ENCODE measurements around the gene OR2T1.

Gene OR2T1, protein sequence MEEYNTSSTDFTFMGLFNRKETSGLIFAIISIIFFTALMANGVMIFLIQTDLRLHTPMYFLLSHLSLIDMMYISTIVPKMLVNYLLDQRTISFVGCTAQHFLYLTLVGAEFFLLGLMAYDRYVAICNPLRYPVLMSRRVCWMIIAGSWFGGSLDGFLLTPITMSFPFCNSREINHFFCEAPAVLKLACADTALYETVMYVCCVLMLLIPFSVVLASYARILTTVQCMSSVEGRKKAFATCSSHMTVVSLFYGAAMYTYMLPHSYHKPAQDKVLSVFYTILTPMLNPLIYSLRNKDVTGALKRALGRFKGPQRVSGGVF

DNA sequence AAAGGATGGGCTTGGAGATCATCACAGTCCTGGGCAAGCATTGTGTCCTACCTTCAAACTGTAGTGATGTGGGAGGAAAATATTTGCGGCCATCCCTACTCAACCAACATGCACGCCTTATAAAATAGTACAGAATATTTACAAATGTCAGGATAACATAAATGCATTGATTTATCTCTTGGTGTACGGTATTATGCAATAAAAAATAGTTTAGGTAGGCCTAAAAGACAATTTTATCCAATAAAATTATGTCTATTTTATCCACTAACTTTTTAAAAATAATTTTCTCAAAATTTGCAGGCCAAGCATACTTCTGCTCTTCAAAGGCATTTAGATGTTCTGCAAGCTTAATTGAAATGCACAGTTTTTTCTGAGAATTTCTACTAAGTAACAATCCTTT lies at the start of gene OR2T1:
OR2T1 (plus strand) TSS at position 301 of the 400 bp plus-strand sequence. CDS start 3,100 bp downstream, outside the sequence.
- ChIA-PET CTCF (interaction anchor here (1.2 kb wide), 1 partner anchor 403 kb away, joined by 3 read pairs; no protein-coding TSS in a partner anchor), POLR2A (no interaction called here)
- no peak for DNase-seq (ENCODE audit: extremely low spot score)
- TF ChIP-seq, protein P1, sequence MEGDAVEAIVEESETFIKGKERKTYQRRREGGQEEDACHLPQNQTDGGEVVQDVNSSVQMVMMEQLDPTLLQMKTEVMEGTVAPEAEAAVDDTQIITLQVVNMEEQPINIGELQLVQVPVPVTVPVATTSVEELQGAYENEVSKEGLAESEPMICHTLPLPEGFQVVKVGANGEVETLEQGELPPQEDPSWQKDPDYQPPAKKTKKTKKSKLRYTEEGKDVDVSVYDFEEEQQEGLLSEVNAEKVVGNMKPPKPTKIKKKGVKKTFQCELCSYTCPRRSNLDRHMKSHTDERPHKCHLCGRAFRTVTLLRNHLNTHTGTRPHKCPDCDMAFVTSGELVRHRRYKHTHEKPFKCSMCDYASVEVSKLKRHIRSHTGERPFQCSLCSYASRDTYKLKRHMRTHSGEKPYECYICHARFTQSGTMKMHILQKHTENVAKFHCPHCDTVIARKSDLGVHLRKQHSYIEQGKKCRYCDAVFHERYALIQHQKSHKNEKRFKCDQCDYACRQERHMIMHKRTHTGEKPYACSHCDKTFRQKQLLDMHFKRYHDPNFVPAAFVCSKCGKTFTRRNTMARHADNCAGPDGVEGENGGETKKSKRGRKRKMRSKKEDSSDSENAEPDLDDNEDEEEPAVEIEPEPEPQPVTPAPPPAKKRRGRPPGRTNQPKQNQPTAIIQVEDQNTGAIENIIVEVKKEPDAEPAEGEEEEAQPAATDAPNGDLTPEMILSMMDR (IDR thresholded peaks at IDR 0.05; ENCODE audit: control extremely low read depth, extremely low read depth, low read depth, missing control alignments) = no peak

DNA sequence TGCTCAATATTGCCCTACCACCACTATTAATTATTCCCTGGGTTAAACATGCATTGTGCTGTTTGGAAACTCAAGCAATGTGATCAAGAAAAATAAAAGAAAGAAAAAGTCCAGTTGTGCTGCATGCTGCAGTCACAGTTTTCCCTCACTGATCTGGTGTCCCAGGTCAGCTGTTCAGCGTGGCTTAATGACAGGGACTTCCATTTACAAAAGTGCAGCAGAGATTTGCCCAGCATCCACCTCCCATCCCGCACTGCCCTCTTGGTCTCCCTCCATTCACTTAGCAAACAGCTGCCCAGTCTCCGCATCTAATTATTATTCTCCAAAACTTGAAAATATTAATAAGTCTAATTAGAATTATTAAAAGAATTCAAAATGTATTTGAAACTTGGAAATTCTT lies 43.4 kb upstream of the OR2T1 start:
- POLR2A ChIA-PET = no interaction called here
- TF ChIP-seq, protein P1 (IDR thresholded peaks at IDR 0.05; ENCODE audit: control extremely low read depth, extremely low read depth, low read depth, missing control alignments) = no peak
- CTCF ChIA-PET = no interaction called here
- no peak for DNase-seq (ENCODE audit: extremely low spot score)

DNA sequence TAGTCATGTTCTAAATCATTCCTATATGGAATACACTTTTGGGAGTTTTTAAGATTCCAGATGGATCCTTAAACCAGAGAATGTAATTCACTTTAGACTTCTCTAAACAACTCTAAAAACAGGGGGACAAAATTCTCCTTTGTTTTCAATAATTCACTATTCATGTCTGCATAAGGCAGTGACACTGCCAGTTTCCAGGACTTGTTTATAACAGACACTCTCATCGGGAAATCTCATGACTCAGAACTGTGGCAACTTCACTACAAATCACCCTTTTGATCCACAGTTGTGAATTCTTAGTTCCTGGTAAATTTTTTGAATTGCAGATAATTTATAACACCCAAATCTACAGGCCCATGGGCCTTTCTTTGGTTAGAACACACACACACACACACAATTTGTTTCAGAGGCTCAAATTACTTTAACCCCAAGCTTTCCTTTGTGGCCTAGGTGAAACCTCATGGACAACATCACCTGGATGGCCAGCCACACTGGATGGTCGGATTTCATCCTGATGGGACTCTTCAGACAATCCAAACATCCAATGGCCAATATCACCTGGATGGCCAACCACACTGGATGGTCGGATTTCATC lies 41.6 kb upstream of the OR2T1 start, which contains the start of gene OR2T4:
OR2T4 (plus strand) TSS at position 545 of the 595 bp plus-strand sequence; CDS start at position 545, 0 bp downstream.
- POLR2A ChIA-PET = no interaction called here
- TF ChIP-seq, protein P1 (IDR thresholded peaks at IDR 0.05; ENCODE audit: control extremely low read depth, extremely low read depth, low read depth, missing control alignments) = no peak
- CTCF ChIA-PET = no interaction called here
- DNase-seq (ENCODE audit: extremely low spot score) = no peak

DNA sequence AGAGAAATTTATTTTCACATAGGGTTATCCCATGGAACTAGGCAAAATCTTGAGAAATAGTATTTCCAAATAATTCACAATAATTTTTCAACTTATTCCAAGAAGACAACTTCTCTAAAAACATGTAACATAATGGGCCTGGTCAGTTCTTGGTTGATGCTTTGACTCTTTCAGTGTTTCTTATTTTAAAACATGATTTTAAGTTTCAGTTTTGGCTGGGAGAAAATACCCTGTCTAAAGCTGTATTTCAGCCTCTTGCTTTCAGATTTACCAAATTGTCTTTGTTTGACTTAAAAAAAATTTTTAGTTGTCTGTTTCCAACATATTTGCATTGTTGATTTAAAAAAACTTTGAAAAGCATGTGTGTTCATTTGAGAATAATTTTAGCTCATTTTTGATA lies 36.2 kb upstream of the OR2T1 start:
- TF ChIP-seq, protein P1 (IDR thresholded peaks at IDR 0.05; ENCODE audit: control extremely low read depth, extremely low read depth, low read depth, missing control alignments) = no peak
- CTCF ChIA-PET = interaction anchor here (1.5 kb wide), 1 partner anchor 87 kb away, joined by 3 read pairs; no protein-coding TSS in a partner anchor

DNA sequence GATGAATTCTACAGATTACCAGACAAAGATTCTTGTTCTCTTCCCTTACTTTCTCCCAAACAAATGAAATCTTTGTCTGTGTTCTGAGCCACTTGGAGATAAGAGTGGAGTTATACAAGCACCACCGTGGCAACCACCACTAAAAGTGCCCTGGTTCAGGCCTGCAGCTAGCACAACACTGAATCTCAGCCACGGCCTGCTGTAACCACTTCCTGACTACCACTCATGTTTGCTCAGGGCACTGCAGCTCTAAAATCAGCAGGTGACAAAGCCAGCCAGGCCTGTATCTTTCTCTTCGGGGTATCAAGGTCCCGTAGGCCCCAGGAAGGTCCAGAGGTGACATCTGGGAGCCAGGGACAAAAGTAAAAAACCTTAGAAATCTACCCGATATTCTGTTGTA lies 30.5 kb upstream of the OR2T1 start:
- no peak for DNase-seq (ENCODE audit: extremely low spot score)
- CTCF ChIA-PET = no interaction called here
- POLR2A ChIA-PET = no interaction called here
- TF ChIP-seq, protein P1 (IDR thresholded peaks at IDR 0.05; ENCODE audit: control extremely low read depth, extremely low read depth, low read depth, missing control alignments) = no peak

More for the DNA sequence above, 36.2 kb upstream of the OR2T1 start:
- POLR2A ChIA-PET = no interaction called here
- DNase-seq (ENCODE audit: extremely low spot score) = no peak

DNA sequence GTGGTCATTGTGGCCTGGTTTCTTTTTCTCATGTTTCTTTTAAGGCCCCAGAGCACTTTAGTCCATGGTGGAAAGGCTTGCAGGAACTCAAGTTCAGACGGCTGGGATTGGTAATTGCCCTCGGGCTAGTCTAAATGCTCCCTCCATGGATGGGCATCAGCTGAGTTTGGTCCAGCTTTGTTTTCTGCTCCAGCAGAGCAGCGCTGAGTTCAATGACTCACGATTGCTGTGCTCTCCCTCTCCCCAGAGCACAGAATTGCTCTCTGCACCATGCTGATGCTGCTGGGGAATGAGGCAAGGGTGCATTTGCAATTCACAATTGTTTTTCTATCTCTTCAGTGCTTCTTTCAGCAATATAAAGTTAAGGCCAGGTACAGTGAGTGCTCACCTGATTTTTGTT lies 29.1 kb upstream of the OR2T1 start:
- ChIA-PET CTCF (no interaction called here), POLR2A (no interaction called here)
- no peak for DNase-seq (ENCODE audit: extremely low spot score)
- TF ChIP-seq, protein P1 (IDR thresholded peaks at IDR 0.05; ENCODE audit: control extremely low read depth, extremely low read depth, low read depth, missing control alignments) = no peak

Data from GM10248 (cell line).